ENCODE measurements around the gene TMEM107.

- TF ChIP-seq CTCF (IDR thresholded peaks at IDR 0.05 in 2 of 3, conservative IDR thresholded peaks at IDR 0.05 in 1 of 3; ENCODE audit: borderline replicate concordance in 1 of 3, insufficient read depth in 1 of 3, low read depth in 2 of 3, low read length in 2 of 3): no peak
- TF ChIP-seq EZH2 (IDR thresholded peaks at IDR 0.05): no peak
- TF ChIP-seq POLR2A (IDR thresholded peaks at IDR 0.05; ENCODE audit: borderline replicate concordance, extremely low read depth, insufficient read depth, insufficient read length): no peak
These were observed 22.6 kb downstream of the TMEM107 start for GRCh38 chr17:8153525-8153956.
